Measurements from ENCODE around the gene CDKN2B-AS1.

Gene CDKN2B-AS1

DNA sequence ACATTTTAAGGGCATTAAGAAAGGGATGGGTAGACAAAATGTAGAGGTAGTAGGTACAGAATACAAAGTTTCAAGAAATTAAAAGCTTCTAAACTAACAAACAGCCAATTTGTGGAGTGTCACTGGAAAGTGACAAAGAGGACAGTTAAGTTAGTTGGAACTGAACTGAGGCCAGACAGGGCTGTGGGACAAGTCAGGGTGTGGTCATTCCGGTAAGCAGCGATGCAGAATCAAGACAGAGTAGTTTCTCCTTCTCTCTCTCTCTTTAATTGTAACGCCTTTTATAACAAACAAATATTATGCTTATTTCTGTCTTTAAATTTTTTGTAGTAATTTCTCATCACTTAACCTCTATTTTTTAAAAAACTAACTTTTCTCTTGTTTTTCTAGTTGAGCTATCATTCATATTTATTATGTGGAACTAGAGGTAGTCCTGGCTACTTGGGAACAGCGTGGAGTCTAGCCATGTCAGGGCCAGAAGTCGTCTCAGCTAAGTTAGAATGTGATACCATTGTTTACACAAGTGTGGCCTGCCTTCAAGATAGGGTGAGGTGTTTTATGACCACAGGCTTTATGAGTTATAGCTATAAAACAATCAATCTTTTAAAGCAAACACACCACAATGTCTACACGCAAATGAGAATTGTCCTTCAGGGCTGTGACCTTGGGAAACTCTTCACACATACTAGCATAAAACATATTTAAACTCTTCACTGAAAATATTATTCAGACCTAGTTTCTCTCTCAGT is 129.8 kb downstream of the CDKN2B-AS1 start:
- no peak for DNase-seq

DNA sequence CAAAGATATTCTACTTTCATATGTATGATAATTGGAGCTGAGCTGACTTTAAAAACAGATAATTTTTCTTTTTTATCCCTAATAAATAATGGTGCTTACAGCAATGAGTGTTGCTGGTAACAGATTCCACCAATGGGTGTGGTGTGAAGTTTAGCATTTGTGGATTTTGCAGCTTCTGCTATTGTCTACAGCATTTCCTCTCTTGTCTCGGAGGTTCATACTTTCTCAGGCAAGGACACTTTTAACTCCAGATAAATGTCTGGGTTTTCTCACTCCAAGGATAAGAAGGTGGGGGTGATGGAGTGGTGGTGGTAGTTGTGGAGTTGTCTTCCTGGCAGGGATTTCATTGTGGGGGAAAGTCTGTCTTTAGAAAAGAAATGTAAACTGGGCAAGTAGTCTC is 134.5 kb downstream of the CDKN2B-AS1 start:
- DNase-seq, result no peak

DNA sequence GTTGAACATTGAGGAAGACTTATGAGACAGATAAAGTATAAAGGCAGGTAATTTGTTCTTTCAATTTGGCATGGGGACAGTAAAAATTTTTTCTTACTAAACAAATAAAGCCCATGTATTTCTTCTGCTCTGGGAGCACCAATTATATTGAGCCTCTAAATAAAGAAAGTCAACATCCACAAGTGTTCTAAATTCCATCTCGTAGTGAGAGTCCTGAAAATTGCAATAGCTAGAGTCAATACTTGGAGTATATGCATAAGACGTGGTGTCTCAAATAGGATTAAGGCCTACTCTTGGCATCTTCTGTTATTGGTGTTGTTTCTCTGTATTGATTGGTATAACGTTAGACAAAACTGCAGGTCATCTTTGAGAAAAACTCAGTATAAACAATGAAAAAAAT is 135.0 kb downstream of the CDKN2B-AS1 start:
- DNase-seq, result no peak

DNA sequence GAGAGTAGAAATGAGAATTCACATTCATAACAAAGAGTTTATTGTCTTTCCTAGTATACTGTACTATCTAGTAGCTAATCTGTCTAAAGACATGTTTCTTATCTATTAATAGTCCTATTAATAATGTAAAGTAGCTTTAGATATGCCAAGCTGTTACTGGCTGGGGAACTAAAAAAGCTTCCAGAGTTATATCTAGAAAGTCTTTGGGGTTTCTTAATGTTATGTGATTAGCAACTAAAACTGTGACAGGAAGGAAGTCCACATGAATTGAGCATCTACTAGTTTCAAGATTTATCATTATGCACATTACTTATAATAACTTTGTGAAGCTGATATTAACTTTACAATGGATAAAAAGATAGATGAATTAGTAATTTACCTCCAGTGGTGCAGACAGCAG is 137.2 kb downstream of the CDKN2B-AS1 start:
- no peak for DNase-seq

DNA sequence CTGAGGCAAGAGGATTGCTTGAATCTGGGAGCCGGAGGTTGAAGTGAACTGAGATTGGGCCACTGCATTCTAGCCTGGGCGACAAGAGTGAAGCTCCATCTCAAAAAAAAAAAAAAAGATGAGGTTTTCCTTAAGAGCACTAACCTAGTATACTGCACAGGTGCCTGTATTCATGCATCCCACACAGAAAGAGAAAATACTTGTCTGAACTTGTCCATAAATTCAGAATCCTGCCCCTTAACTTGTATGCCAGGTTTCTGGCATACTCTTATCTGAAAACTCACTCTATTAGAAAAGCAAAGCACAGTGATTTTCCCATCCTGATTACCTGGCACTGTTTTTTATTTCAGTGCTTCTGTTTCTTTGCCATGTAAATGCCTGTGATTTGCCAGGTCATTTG is 139.8 kb downstream of the CDKN2B-AS1 start:
- DNase-seq, result no peak

DNA sequence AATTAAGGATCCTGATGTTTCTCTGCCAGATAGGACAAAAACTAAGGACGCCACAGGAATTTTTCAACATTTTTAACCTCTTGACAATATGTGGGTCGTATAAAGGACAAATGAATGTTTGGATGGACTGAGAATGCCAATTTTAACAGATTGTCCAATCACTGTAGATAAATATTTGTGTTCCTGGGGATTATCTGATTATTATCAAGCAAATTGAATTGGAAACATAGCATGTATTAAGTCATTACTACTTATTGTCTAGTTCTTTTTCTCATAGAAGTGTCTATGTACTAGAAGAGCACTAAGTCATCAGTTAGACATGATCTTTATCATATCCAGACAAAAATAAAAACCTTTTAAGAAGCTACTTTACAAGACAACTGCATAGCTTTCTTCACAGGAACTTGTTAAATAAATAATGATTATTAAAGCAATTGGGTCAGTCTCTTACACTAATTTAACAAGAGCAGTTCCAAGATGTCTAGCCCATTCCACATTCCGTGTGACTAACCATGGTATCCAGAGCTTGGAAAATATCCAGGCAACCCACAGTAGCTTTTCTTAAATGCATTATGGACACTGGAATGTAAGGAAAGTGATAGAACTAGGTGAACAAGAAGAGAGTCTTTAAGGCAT is 142.0 kb downstream of the CDKN2B-AS1 start:
- no peak for DNase-seq

DNA sequence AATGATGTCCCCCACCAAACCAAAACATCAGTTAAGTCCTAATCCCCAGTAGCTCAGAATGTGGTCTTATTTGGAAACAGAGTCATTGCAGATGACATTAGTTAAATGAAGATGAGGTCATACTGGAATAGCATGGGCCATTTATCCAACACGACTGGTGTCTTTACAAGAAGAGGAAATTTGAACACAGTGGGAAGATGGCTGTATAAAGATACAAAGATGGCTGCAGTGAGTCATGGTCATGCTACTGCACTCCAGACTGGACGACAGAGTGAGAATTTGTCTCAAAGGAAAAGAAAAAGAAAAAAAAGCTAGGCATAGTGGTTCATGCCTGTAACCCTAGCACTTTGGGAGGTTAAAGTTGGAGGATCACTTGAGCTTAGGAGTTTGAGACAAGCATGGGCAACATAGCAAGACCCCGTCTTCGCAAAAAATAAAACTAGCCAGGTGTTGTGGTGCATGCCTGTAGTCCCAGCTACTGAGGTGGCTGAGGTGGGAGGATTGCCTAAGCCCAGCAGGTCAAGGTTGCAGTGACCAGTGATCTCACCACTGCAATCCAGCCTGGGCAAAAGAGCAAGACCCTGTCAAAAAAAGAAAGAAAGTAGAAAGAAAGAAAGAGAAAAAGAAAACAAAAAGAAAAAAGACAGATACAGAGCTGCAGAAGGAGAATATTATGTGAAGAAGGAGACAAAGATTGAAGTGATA is 144.5 kb downstream of the CDKN2B-AS1 start:
- DNase-seq, result no peak

DNA sequence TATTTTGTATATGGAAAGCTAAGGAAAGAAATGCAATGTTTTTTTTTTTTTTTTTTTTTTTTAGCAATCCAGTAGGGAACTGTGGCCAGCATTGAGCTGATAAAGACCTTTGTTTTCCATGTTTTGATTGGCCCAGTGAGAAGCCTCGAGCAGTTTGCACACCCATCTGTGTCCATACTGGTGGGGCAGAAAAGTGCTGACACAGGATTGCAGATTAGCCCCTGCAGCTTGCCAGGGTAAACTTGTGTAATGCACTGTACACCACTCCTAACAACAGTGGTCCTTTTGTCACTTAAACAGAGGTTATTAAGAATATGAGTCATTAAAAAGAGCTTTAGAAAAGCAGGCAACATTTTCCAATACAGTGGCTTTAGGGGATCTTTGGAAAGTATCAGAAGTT is 147.3 kb downstream of the CDKN2B-AS1 start:
- no peak for DNase-seq

DNA sequence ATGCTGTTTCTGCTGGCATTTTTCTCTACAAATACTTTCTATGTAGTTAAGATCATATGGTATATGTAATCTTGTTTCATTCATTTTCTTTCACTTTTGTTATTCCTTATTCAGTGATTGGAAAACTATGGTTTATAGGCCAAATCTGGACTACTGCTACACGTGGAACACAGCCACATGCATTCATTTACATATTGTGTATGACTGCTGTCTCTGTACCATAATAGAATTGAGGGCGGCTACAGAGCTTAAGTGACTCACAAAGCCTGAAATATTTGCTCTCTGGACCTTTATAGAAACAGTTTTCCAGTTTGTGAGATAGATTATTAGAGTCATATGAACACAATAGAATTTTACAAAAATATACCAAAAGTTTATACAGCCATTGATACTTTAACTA is 148.1 kb downstream of the CDKN2B-AS1 start:
- DNase-seq, result no peak

DNA sequence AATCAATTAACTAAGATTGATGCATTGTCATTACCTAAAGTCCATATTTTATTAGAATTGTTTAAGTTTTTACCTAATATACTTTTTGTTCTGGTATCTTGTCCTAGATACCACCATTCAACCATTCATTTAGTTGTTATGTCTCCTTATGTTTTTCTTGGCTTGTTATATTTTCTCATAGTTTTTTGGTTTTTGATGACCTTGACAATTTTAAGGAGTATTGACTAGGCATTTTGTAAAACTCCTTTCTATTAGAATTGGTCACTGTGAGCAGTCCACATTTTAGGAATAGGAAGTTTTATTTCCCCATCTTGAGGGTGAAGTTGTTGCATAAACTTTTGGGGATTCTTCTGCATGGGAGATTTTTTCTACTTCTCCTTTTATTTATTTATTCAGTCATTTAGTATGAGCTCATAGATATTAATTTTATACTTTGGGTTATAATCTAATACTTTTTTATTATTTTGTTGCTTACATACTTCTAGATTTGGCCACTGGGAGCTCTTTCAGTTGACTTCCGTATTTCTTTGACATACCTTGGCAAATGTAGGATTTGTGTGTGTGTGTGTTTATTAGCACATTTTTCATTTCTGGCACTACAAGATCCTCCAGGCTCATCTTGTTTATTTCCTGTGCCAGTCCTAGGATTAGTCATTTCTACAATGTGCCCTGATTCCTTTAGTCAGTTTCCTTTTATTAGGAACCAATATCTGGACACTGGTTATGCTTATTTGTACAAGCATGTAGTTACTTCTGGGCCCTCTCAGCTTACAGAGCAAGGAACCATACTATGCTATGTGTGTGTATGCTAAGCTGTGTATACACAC is 149.4 kb downstream of the CDKN2B-AS1 start:
- no peak for DNase-seq

DNA sequence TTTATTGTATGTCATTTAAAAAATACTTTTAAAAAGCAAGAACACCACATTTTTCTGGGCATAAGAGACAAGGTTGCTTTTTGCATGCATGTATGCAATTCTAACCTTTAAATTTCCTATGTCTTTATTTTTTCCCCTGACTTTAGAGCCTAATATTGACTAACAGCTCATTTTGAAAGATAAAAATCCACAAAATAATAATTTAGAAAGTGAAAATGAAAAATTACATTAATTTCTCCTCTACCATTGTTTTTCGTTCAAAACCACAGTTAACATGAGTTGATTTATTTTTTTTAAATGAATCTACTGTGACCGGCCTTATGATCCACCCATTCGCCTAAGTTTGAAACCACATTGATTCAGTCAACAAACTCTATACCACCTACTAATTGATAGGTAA is 152.0 kb downstream of the CDKN2B-AS1 start:
- no peak for DNase-seq

DNA sequence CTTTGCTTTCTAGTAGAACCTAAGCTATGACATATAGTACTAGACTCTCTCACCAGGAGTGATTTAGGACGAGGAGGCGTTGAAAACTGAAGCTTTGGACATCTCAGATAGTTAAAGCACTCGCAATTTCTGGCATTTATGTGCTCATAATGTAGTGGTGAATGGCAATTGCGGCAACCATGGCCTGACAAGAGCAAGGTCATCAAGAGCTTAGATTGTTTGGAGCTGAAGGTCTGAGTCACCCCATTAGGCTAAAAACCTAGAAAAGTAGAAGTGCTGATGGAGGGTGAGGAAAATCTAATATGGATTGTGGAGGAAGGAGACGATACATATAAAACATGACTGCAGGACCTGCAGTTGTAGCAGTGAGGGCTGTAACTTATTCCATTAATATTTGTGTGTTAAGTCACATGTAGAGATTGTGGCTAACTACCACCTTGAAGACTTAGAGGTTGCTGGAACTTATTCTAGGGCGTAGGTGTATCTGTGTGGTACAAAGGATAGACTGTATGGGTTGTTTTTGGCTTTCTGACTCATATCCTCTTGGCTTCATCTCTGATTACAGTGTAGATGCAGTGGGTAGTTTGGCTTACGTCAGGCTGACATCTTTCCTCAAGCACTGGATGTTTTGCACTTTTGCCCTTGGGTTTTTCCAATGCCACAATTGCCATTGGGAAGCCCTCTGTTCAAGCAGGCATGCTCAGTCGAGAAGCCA is 153.4 kb downstream of the CDKN2B-AS1 start:
- DNase-seq, result no peak

DNA sequence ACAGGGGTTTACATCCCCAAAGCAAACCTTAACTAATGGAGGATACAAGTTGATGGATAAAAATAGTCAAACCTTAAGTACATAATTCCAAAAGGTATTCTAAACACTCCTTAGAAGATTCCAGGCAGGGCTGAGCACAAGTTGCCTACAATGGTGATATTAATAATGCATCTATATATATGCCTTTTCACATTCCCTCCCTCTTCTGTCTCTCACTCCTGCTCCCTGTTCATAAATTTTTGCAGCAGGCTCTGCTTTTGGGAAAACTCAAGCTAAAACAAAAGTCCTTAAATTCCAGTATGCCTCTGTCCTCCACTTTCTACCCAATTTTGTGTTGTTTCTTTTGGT is 153.9 kb downstream of the CDKN2B-AS1 start:
- DNase-seq, result no peak

DNA sequence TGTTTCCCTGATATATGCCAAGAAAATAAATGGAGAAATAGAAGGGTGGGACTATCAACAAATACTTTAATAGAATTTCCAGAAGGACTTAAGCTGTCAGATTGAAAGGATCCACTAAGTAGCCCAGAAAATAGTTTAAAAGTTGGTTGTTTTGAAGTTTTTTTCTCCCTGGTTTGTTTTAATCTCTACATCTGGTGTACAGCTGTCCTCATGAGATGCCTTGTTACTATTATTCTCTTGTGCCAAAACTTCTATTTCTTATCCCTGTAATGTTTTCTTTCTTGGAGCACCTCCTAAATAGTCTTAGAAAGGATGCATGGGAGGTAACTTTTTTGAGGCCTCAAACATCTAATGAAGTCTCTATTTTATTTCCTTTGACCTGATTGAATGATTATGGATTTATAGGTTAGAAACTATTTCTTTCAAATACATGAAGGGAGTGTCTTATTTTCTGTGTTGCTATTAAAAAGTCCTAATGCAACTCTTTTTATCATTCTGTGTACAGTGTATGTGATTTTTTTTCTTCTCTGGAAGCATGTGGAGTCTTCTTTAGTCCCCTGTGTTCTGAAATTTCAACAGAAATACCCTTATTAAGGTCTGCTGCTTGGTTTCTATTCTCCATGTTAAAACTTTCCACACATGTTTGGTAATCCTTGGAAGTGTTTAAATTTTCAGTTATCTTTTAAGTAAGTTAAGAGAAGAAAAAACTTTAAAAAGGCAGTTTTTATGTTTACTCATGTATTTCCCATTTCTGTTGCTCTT is 154.5 kb downstream of the CDKN2B-AS1 start:
- no peak for DNase-seq

DNA sequence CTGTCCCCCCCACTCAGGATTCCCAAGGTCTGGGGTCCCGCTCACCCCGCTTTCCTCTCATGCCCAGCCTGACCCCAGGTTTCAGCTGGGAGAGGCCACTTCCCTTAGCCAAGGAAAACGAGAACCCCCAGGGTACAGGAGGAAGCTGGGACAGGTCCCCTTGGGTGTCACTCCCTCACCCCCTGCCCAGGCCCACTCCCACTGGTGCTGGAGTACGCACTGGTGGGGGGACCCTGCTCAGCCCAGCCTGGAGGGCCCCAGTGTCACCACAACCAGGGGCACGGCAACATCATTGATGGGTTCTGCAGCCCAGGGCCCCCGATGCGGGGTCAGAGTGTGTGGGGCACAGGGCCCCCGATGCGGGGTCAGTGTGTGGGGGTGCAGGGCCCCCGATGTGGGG is 159.5 kb downstream of the CDKN2B-AS1 start:
- no peak for DNase-seq

DNA sequence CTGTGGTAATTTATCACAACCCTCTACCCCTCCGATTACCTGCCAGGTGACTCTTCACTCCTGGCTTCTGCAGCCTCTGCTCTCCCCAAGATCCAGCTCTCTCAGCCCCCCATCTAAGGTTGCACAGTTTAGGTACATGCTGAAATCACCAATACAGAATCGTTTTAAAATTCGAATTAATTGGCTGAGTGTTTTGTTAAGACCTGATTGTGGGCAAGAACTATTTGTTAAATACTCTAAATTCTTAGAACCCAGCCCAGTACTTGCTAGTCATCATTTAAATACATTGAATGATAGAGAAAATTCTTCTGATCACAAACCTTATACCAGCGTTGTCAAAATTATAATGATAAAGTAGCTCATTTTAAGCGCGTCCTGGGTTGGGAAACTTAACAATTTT is 162.0 kb downstream of the CDKN2B-AS1 start:
- DNase-seq, result no peak

DNA sequence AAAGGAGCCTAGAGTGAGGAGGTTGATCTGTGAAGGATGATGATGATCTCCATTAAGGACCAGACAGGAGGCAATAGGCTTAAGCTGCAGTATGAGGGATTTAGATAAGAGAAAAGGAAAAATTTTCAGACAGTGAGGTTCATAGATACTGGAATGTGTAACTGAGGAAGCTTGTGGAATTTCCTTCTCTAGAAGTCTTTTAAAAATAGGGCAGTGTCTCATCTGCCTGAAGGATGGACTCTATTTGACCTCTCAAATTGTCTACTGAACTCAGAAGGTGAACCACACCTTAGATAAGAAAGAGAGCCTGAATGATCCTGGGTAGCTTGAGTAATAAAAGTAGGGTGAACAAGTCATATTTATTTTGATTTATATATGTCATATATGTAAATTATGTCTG is 162.7 kb downstream of the CDKN2B-AS1 start:
- DNase-seq, result no peak

DNA sequence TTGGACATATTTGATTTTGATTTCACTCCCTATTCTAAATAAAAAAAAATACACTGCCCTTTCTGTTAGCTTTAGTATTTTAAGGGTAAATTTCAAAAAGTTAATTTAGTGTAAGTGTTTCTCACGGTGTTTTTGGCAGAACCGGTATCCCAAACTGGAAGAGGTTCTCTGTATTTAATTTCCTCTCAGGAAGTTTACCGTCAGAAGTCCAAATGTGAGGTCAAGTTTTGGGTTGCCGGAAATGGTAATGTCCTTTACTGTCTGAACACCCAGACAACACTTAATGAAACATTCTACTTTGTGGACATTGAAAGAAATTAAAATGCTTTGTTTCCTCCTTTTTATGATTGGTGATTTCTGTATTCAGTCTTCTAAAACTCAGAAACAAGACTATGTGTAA is 163.2 kb downstream of the CDKN2B-AS1 start:
- no peak for DNase-seq

DNA sequence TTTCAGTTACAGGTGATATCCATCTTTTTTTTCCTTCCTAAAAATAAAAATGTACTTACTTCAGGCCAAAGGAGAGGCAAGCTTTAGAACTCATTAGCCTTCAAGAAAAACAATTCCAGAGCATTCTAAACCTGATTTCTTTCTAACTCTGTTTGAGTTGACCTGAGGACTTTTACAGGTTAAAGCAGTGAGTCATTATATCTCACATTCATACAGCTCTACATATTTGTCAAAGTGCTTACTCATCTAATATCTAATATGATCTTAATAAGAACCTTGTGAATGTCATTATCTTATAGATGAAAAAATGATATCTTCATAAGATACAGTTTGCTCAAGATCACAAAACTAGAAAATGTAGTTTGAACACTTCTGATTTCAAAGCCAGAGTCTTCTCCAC is 163.7 kb downstream of the CDKN2B-AS1 start:
- DNase-seq, result no peak

DNA sequence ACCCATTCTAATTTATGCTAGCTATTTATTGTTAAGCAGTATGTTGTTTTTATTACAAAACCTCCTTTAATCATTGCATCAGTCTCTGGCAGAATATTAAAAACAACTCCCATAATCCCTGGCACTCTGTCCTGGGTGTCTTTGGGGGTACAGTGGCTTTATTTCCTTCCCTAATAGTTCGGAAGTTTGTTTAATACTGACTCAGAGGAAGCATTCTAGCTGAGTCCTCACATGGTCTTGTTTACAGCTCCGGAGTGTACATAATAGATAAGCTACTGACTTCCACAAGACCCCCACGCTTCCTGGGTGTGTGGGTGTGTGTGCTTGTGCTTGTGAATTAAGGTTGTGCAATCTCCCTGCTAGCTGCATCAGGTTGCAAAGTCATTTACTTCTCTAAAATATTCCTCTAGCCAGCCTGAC is 164.3 kb downstream of the CDKN2B-AS1 start:
- no peak for DNase-seq

DNA sequence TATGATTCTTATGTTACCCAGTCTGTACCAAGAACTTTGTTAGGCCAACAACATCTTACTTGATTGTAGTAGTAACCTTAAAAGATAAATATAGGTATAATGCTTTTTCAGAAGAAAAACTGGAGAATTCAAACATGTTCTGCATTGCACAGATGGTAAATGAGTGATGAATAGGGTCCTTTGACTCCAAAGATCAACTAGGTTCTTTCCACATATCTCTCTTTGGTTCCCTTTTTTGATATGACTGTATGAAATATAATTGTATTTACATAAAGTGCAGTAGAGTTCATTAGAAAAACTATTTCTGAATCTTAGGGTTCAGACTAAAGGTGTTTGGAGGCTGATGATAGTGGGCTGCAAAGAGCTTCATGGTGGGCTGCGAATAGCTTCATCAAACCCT is 165.0 kb downstream of the CDKN2B-AS1 start:
- no peak for DNase-seq

DNA sequence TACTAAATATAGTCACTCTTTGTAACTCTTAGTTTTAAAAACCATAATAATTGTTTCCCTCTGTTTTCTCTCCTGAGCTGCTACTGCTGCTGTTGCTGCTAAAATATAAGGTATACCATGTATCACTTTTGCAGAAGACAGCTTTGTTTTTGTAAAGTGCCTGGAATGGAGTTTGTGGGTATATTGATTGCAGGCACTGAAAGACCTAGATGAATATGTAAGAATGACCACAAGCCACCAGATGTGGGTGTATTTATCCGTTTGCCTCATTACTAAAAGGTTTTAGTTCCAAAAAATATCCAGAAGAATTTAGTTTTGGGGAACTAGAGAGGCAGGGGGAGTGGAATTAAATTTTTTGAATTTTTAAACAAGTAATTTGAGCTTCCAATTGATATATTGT is 165.6 kb downstream of the CDKN2B-AS1 start:
- DNase-seq, result no peak
